ENCODE data around the gene TBL1X. TPM values are rescaled to one million over a fixed set of nuclear protein-coding genes. Genes with fewer than 3 reads are reported as not detected.

The TBL1X gene
- total and polyA plus RNA-seq, 2 of the 4 experiments (the other 2 are of a cell fraction), result 16.2 to 20.8 TPM

- no peaks in the 10 kb centered on the region for H3K79me1 ChIP-seq (ENCODE audit: low read depth in 1 of 2, low read length in 2 of 2)
- H2BK15ac ChIP-seq (ENCODE audit: low read depth, low read length), result no peak overlapping the region
- H3K14ac ChIP-seq (replicated peaks; ENCODE audit: low read depth, low read length), result no peak overlapping the region
- peaks cover 5% of the 10 kb centered on the region for H3K27me3 ChIP-seq (ENCODE audit: control insufficient read depth, insufficient read depth, low read length)
- H3K9ac ChIP-seq (ENCODE audit: low read depth, low read length), result no peak overlapping the region
- no peak overlapping the region for H3K18ac ChIP-seq (ENCODE audit: low read depth, low read length)
- in situ Hi-C loops (cut with MboI; ENCODE audit: low sequenced_read_pairs) (no loop called here), dilution Hi-C loops (cut with HindIII; ENCODE audit: low sequenced_read_pairs, unreplicated experiment) (no loop called here), intact Hi-C loops (cut with micrococcal nuclease) (no loop called here)
- no peak overlapping the region for H4K5ac ChIP-seq (ENCODE audit: low read depth, low read length)
- H4K20me1 ChIP-seq (ENCODE audit: insufficient read depth, low read length), result no peaks in the 10 kb centered on the region
- ATAC-seq (ENCODE audit: low read depth) (no peak), DNase-seq (no peak)
- no peak overlapping the region for H4K91ac ChIP-seq (ENCODE audit: insufficient read depth, low read depth, low read length)
- H2BK120ac ChIP-seq (ENCODE audit: low read depth, low read length), result no peak overlapping the region
- no peak for TF ChIP-seq CTCF (conservative IDR thresholded peaks at IDR 0.05; ENCODE audit: low read depth, low read length)
- TF ChIP-seq MXI1 (IDR thresholded peaks at IDR 0.05; ENCODE audit: borderline replicate concordance, low read depth, low read length), result no peak
- WGBS, 2 experiments (ENCODE audit: extremely low coverage in 2 of 2, insufficient read length in 1 of 2), result no CpG with 5 or more reads among the region's 5 CpGs
- H3K9me1 ChIP-seq (ENCODE audit: insufficient read depth, low read length), result no peaks in the 10 kb centered on the region
- H2AFZ ChIP-seq (replicated peaks; ENCODE audit: low read length, poor library complexity), result no peak overlapping the region
- no peak overlapping the region for H3K4me2 ChIP-seq (ENCODE audit: low read depth, low read length)
- no peaks in the 10 kb centered on the region for H3K4me1 ChIP-seq (ENCODE audit: control insufficient read depth, insufficient read depth, low read length)
- CTCF ChIA-PET, result no interaction called here
- POLR2A ChIA-PET (ENCODE audit: unreplicated experiment), result no interaction called here
- H3K4me3 ChIP-seq (ENCODE audit: insufficient read depth, low read depth, low read length), result no peak overlapping the region
- H2BK5ac ChIP-seq (ENCODE audit: low read depth, low read length, poor library complexity, severe bottlenecking), result no peak overlapping the region
- H3K56ac ChIP-seq (ENCODE audit: extremely low read depth, insufficient read depth, low read length), result no peak overlapping the region
- H3K36me3 ChIP-seq (ENCODE audit: control insufficient read depth, insufficient read depth, low read length), result no peaks in the 10 kb centered on the region
- H3K4ac ChIP-seq (ENCODE audit: low read depth, low read length), result no peak overlapping the region
- no peak overlapping the region for H2BK20ac ChIP-seq (ENCODE audit: low read depth, low read length)
- no peaks in the 10 kb centered on the region; the same call in 1 of the 2 replicates for H3K9me3 ChIP-seq (ENCODE audit: control insufficient read depth, insufficient read depth, low read length)
- H3K23ac ChIP-seq (ENCODE audit: low read depth, low read length), result no peak overlapping the region
- H2AK5ac ChIP-seq (ENCODE audit: low read depth, low read length), result no peak overlapping the region
- H4K8ac ChIP-seq (ENCODE audit: low read depth in 2 of 2, low read length in 2 of 2), result no peak overlapping the region
- no TSS peak for BruUV-seq (replicated peaks)
- no peak overlapping the region for H2AK9ac ChIP-seq (replicated peaks; ENCODE audit: low read depth, low read length, poor library complexity)
- no peak overlapping the region for H3K27ac ChIP-seq (ENCODE audit: insufficient read depth, low read length)
Observed at GRCh38 chrX:9739130-9739529, 274.3 kb downstream of the TBL1X start.

Measured in IMR-90 (cell line).